Adrenal gland (tissue), 12 donors: Measurements from ENCODE around the gene RGL4. TPM values are rescaled to one million over a fixed set of nuclear protein-coding genes. Genes with fewer than 3 reads are reported as not detected.
A peak's percentile ranks its signal among the peaks of the same experiment; 100 is the strongest.

Source experiments
- DNase-seq, 7 donors: peaks; one replicate each; pipeline ENCODE4 v3.0.0-alpha.2; 2019 to 2020
- H3K27ac ChIP-seq, 5 donors: fragments of 200-600 bp; sonication (generic) in 4 of 5; 1 replicate in 3 of 5; 2 replicates in 2 of 5; pipeline versions ENCODE4 v1.5.1 to v1.8.0; 2016 to 2020; ENCODE audit warnings: mild to moderate bottlenecking in 1 of 5
- H3K27me3 ChIP-seq: fragments of 200-600 bp; 2 replicates; pipeline ENCODE4 v1.8.0; 2021
- H3K36me3 ChIP-seq, 2 donors: fragments of 200-600 bp; replicated peaks in 1 of 2; 1 replicate in 1 of 2; 2 replicates in 1 of 2; pipeline versions ENCODE4 v1.5.1 to v1.8.0; 2018 to 2022
- H3K4me1 ChIP-seq, 2 donors: fragments of 200-600 bp; replicated peaks in 1 of 2; 1 replicate in 1 of 2; 2 replicates in 1 of 2; pipeline versions ENCODE4 v1.5.1 to v1.8.0; 2018 to 2021
- H3K4me3 ChIP-seq, 4 donors: fragments of 200-600 bp; sonication (generic) in 3 of 4; one replicate each; pipeline ENCODE4 v1.5.1; 2016 to 2018
- H3K9me3 ChIP-seq, 3 donors: fragments of 200-600 bp; sonication (generic) in 1 of 3; replicated peaks in 1 of 3; 1 replicate in 2 of 3; 2 replicates in 1 of 3; pipeline versions ENCODE4 v1.5.1 to v1.8.0; 2016 to 2021
- CTCF ChIP-seq, 6 experiments: fragments of 450-650 bp in 4 of 6; fragments of 200-600 bp in 2 of 6; sonication (generic) in 1 of 6; IDR thresholded peaks; 1 replicate in 5 of 6; 2 replicates in 1 of 6; pipeline versions ENCODE4 v1.5.1 to v1.8.0; 2016 to 2021; ENCODE audit warnings: antibody characterized with exemption in 6 of 6, mild to moderate bottlenecking in 2 of 6, moderate library complexity in 1 of 6
- POLR2A ChIP-seq, 2 donors: fragments of 450-650 bp; IDR thresholded peaks; one replicate each; pipeline ENCODE4 v1.6.1; 2017; ENCODE audit warnings: antibody characterized with exemption in 2 of 2, mild to moderate bottlenecking in 2 of 2, moderate library complexity in 1 of 2
- whole genome bisulfite sequencing, 4 donors: extraction: QIAGEN DNeasy Blood & Tissue Kit in 2 of 4; methylation state at CpG; one replicate each; pipeline versions ENCODE4 v1.1.5 to v1.1.7; 2013 to 2017; 5-methylcytosine and 5-hydroxymethylcytosine counted together
- intact Hi-C, 2 donors: fragments of 100-400 bp; cut with DNase I; formaldehyde crosslinking; loops; one replicate each; pipeline versions ENCODE4 v1.14.1 to v1.15.0; 2022 to 2023
- polyA plus RNA-seq, 3 donors: library from polyadenylated mRNA; stranded (reverse); fragments of 200-250 nt in 2 of 3; fragments of 350-450 nt in 1 of 3; fragmentation: Illumina TruSeq in 1 of 3; extraction: RNeasy Lipid Tissue Mini Kit (QIAGEN cat#74804) in 1 of 3; gene quantifications; one replicate each; pipeline ENCODE4 v1.2.3, GENCODE V29; 2013 to 2014
- total RNA-seq, 9 donors: library from RNA; depleted of rRNA in 4 of 9; stranded (reverse); fragments of >200 nt in 4 of 9; fragments of 120-200 nt in 1 of 9; fragmentation: NEBNext Ultra II Directional in 1 of 9; extraction: Animal tissue kit (Norgen Biotek cat#: 25700) in 1 of 9; gene quantifications; one replicate each; pipeline versions ENCODE4 v1.1.0 to v1.2.4, GENCODE V29; 2013 to 2023
- donor health status: healthy with polysubstance abuse.
- donor health status: Bipolar disorder and iron deficiency.
- donor health status: DM: yes; HTN: yes; CAD: no.
- donor health status: DM: no; HTN: no; CAD: no.
- donor health status: DM: no; HTN: no; CAD: no.
- donor health status: DM: yes; HTN: yes; CAD: no.

RGL4 gene
- total and polyA plus RNA-seq, 12 donors: 0.84 to 3.1 (median 0.88) TPM; not detected in 9

- DNase-seq: peak in 1 of 7 donors; percentile 13
- H3K27ac ChIP-seq: no peak overlapping the region
- TF ChIP-seq POLR2A (IDR thresholded peaks at IDR 0.05) (no peak), CTCF (IDR thresholded peaks at IDR 0.05) (no peak)
- H3K9me3 ChIP-seq: no peaks in the 10 kb centered on the region
- no peaks in the 10 kb centered on the region for H3K36me3 ChIP-seq
- peaks cover 0 to 11% of the 10 kb centered on the region in 2 donors for H3K4me1 ChIP-seq
- intact Hi-C loops: no loop called here
- 84 to 100% (median 93%) methylated on average over 5 to 6 of the region's 6 CpGs for WGBS, 4 donors
- H3K27me3 ChIP-seq: no peaks in the 10 kb centered on the region
- H3K4me3 ChIP-seq: no peak overlapping the region
Observed at GRCh38 chr22:23677701-23677995, 13.2 kb upstream of the RGL4 start.

DNA sequence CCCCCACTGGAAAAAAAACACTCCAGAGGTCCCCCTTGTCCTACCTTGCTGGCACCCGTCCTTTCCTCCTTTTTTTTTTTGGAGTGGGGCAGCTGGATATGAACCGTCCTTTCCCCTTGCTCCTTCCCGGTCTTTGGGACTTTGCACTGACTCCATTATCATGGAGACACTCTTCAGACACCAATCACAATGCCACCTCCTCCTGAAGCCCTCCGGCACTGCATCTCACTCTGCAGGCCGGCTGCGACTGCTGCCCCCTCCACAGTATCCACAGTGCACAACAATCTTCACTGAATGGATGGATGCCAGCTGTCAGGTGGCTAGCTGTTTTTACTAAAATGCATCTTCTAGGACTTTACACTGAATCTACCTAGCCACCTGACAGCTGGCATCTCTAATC lies 12.7 kb upstream of the RGL4 start:
- TF ChIP-seq POLR2A (IDR thresholded peaks at IDR 0.05) (no peak), CTCF (IDR thresholded peaks at IDR 0.05) (no peak)
- 85 to 95% (median 91%) methylated on average over 6 of the region's 6 CpGs for WGBS, 4 donors
- Histone ChIP-seq H3K27me3 (no peaks in the 10 kb centered on the region), H3K9me3 (no peaks in the 10 kb centered on the region), H3K27ac (no peak overlapping the region), H3K4me1 (peaks cover 0 to 11% of the 10 kb centered on the region in 2 donors), H3K36me3 (no peaks in the 10 kb centered on the region), H3K4me3 (no peak overlapping the region)
- intact Hi-C loops: no loop called here
- DNase-seq: peak in 1 of 7 donors; percentile 2

DNA sequence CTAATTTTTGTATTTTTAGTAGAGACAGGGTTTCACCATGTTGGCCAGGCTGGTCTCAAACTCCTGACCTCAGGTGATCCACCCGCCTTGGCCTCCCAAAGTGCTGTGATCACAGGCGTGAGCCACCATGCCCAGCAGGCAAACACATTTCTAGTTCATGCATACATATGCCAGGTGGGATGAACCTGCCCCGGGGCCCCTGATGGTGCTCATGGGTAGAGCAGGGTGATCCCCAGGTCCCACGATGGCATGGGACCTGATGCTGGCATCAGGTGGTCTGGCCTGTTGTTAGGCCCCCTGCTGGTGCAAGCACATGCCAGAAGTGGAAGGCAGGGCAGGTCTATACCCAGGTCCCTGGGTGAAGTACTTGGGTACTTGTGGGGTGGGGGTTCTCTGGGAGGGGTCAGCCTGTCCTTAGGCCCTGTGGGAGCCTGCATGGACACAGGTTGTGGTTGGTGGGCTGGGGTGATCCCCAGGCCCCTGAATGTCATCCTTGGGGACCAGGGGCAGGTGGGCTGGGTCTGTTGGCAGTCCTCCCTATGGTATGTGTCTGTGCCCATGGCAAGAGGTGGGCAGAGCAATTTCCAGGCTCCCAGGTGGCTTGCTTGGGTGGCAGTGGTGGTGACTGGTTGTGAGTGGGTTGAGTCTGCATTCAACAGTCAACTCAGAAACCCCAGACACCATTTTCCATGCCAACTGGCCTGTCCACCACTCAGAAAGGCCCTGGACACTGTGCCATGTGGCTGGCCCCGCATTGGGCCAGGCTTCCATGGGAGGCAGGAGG lies 9.6 kb upstream of the RGL4 start:
- H3K9me3 ChIP-seq: no peaks in the 10 kb centered on the region
- no peak for TF ChIP-seq POLR2A (IDR thresholded peaks at IDR 0.05)
- TF ChIP-seq CTCF (IDR thresholded peaks at IDR 0.05): no peak
- 94 to 100% (median 96%) methylated on average over 3 to 5 of the region's 5 CpGs for WGBS, 4 donors
- peak overlapping the region in 4 of 5 donors; percentile 33 to 75 (median 65) for H3K27ac ChIP-seq
- no peaks in the 10 kb centered on the region for H3K27me3 ChIP-seq
- H3K4me3 ChIP-seq: no peak overlapping the region
- peaks cover 4 to 14% of the 10 kb centered on the region in 2 donors for H3K4me1 ChIP-seq
- no peaks in the 10 kb centered on the region for H3K36me3 ChIP-seq
- intact Hi-C loops: no loop called here
- peak in 1 of 7 donors; percentile 13 for DNase-seq

- Histone ChIP-seq H3K36me3 (no peaks in the 10 kb centered on the region), H3K4me3 (no peak overlapping the region), H3K27ac (peak overlapping the region in 1 of 5 donors; percentile 75), H3K27me3 (no peaks in the 10 kb centered on the region), H3K9me3 (no peaks in the 10 kb centered on the region), H3K4me1 (peaks cover 4 to 14% of the 10 kb centered on the region in 2 donors)
- 58 to 95% (median 67%) methylated on average over 5 of the region's 5 CpGs for WGBS, 4 donors
- DNase-seq: no peak
- TF ChIP-seq CTCF (IDR thresholded peaks at IDR 0.05) (no peak), POLR2A (IDR thresholded peaks at IDR 0.05) (no peak)
- intact Hi-C loops: no loop called here
Observed at GRCh38 chr22:23682077-23682476, 8.7 kb upstream of the RGL4 start.
